HG03439 (cell line): ENCODE data around the gene KRT26.

Experiments used
- ATAC-seq: cut with Tn5 transposase; IDR thresholded peaks from one replicate; pipeline ENCODE4 v1.9.1; 2021; ENCODE audit warnings: mild to moderate bottlenecking, moderate library complexity; ENCODE audit not compliant: unreplicated experiment

The KRT26 gene

GRCh38 chr17:40734018-40734417 lies 38.0 kb downstream of the KRT26 start:
- ATAC-seq: no peak

- no peak for ATAC-seq
These were observed 41.0 kb downstream of the KRT26 start for GRCh38 chr17:40730970-40731369.

- no peak for ATAC-seq
These were observed 44.4 kb downstream of the KRT26 start for GRCh38 chr17:40727447-40728231.

- ATAC-seq: no peak
These were observed 45.1 kb downstream of the KRT26 start for GRCh38 chr17:40726919-40727318.

- ATAC-seq: no peak
These were observed 47.3 kb downstream of the KRT26 start for GRCh38 chr17:40724656-40725055.

- no peak for ATAC-seq
These were observed 49.8 kb downstream of the KRT26 start for GRCh38 chr17:40722241-40722640.

GRCh38 chr17:40720899-40721298 lies 51.1 kb downstream of the KRT26 start:
- no peak for ATAC-seq

GRCh38 chr17:40718930-40719329 lies 53.1 kb downstream of the KRT26 start:
- ATAC-seq: no peak

GRCh38 chr17:40717776-40718175 lies 54.2 kb downstream of the KRT26 start:
- no peak for ATAC-seq
